HEK293 (cell line): Measurements from ENCODE around the gene ADAMTS4.
"Not testable (repeated sequence)": the region's sequence is repeated elsewhere in the genome, so short reads cannot be mapped to it uniquely, and the experiment has no call there.

Experiments
- CTCF ChIA-PET: fragments of 350-600 bp; formaldehyde crosslinking; extraction: SDS; loops from one replicate; lab custom pipeline; 2021; ENCODE audit warnings: antibody characterized with exemption; lab: Yijun Ruan, JAX
- POLR2A ChIA-PET: fragments of 300-600 bp; formaldehyde crosslinking; extraction: SDS; loops from one replicate; lab custom pipeline; 2020; ENCODE audit warnings: antibody characterized with exemption, inconsistent platforms; lab: Yijun Ruan, JAX
- H3K27ac ChIP-seq: fragments of 200-500 bp; sonication (Bioruptor generic); 2 replicates; pipeline ENCODE4 v1.5.1; 2014; ENCODE audit warnings: low read depth, low read length, control low read depth, inconsistent platforms; ENCODE audit errors: extremely low read depth
- H3K36me3 ChIP-seq, 2 experiments: fragments of 200-500 bp in 1 of 2; sonication (Bioruptor generic) in 1 of 2; 1 replicate in 1 of 2; 2 replicates in 1 of 2; pipeline ENCODE4 v1.5.1; 2014 to 2017; ENCODE audit warnings: inconsistent platforms in 2 of 2, low read length in 2 of 2; ENCODE audit not compliant: control insufficient read depth in 2 of 2, insufficient read depth in 1 of 2
- H3K4me1 ChIP-seq: fragments of 200-500 bp; sonication (Bioruptor generic); 2 replicates; pipeline ENCODE4 v1.5.1; 2014; ENCODE audit warnings: mild to moderate bottlenecking, low read length, inconsistent platforms; ENCODE audit not compliant: control insufficient read depth, insufficient read depth
- H3K4me3 ChIP-seq: 2 replicates; pipeline ENCODE4 v1.5.1; 2011; ENCODE audit warnings: low read depth, mild to moderate bottlenecking, control low read depth, low read length, moderate library complexity
- H3K9me3 ChIP-seq: fragments of 200-500 bp; sonication (Bioruptor generic); 2 replicates; pipeline ENCODE4 v1.5.1; 2014; ENCODE audit warnings: low read depth, low read length, inconsistent platforms; ENCODE audit not compliant: control insufficient read depth, insufficient read depth
- GLIS1 ChIP-seq: fragments of 450-650 bp; formaldehyde crosslinking; IDR thresholded peaks from 2 replicates; pipeline ENCODE4 v1.5.1; 2016; ENCODE audit warnings: missing biosample characterization, missing genetic modification characterization
- HOXD13 ChIP-seq: sonication (generic); formaldehyde crosslinking; IDR thresholded peaks from 2 replicates; pipeline ENCODE4 v1.8.0; 2022; ENCODE audit warnings: missing genetic modification reagents, borderline replicate concordance
- ZBTB10 ChIP-seq: fragments of 450-650 bp; formaldehyde crosslinking; IDR thresholded peaks from 2 replicates; pipeline ENCODE4 v1.5.1; 2016; ENCODE audit warnings: missing biosample characterization, missing genetic modification characterization
- ZBTB8A ChIP-seq: fragments of 450-650 bp; formaldehyde crosslinking; IDR thresholded peaks from 2 replicates; pipeline ENCODE4 v1.5.1; 2016; ENCODE audit warnings: missing biosample characterization, missing genetic modification characterization
- ZFHX2 ChIP-seq: fragments of 450-650 bp; formaldehyde crosslinking; conservative IDR thresholded peaks from 2 replicates; pipeline ENCODE4 v1.5.1; 2016; ENCODE audit warnings: missing biosample characterization, missing genetic modification characterization
- ZNF2 ChIP-seq: fragments of 450-650 bp; formaldehyde crosslinking; IDR thresholded peaks from 2 replicates; pipeline ENCODE4 v1.5.1; 2016; ENCODE audit warnings: missing biosample characterization, missing genetic modification characterization
- ZNF362 ChIP-seq: fragments of 450-650 bp; formaldehyde crosslinking; IDR thresholded peaks from 2 replicates; pipeline ENCODE4 v1.5.1; 2016; ENCODE audit warnings: missing biosample characterization, missing genetic modification characterization
- ZNF404 ChIP-seq: fragments of 450-650 bp; formaldehyde crosslinking; IDR thresholded peaks from 2 replicates; pipeline ENCODE4 v1.5.1; 2017; ENCODE audit warnings: missing biosample characterization, missing genetic modification characterization
- ZNF596 ChIP-seq: fragments of 450-650 bp; IDR thresholded peaks from 2 replicates; pipeline ENCODE4 v1.5.0; 2018; ENCODE audit warnings: missing biosample characterization, mild to moderate bottlenecking, missing genetic modification characterization, moderate library complexity
- ZSCAN18 ChIP-seq: fragments of 450-650 bp; formaldehyde crosslinking; IDR thresholded peaks from 2 replicates; pipeline ENCODE4 v1.5.1; 2016; ENCODE audit warnings: missing biosample characterization, missing genetic modification characterization
- ZXDB ChIP-seq: fragments of 450-650 bp; formaldehyde crosslinking; IDR thresholded peaks from 2 replicates; pipeline ENCODE4 v1.5.1; 2016; ENCODE audit warnings: missing biosample characterization, missing genetic modification characterization

ADAMTS4 gene

GRCh38 chr1:161225178-161225533 is 26.3 kb upstream of the ADAMTS4 start:
- Histone ChIP-seq H3K36me3 (peaks cover 0 to 23% of the 10 kb centered on the region in 2 experiments; a peak in 1 of 3 replicates), H3K4me1 (peaks cover 4% of the 10 kb centered on the region; the same call in 1 of the 2 replicates), H3K27ac (no peak overlapping the region), H3K9me3 (no peaks in the 10 kb centered on the region), H3K4me3 (no peak overlapping the region)
- CTCF ChIA-PET, result interaction anchor here (0.8 to 9.7 kb wide), 22 partner anchors 9 to 167 kb away, joined by 3 to 146 read pairs (median 10); partner anchors contain the start of genes FCER1G, NDUFS2, NR1I3 and PCP4L1
- POLR2A ChIA-PET, result interaction anchor here (0.6 to 1.7 kb wide), 14 partner anchors 9 to 204 kb away, joined by 3 to 22 read pairs (median 7); partner anchors contain the start of genes ADAMTS4, B4GALT3, DEDD and F11R
- no peak for TF ChIP-seq ZNF362
- no peak for TF ChIP-seq GLIS1 (tag by site-specific recombination)
- TF ChIP-seq ZNF404 (tag by site-specific recombination), result no peak
- TF ChIP-seq ZNF596 (tag by site-specific recombination), result 0 out of 2 replicates have a peak, but pooled peaks have one; percentile 22
- TF ChIP-seq, all 188 proteins: peak for 1

GRCh38 chr1:161224695-161225087 is 25.8 kb upstream of the ADAMTS4 start:
- H3K4me3 ChIP-seq, H3K4me1 ChIP-seq, H3K27ac ChIP-seq, H3K9me3 ChIP-seq: not testable (repeated sequence)
- H3K36me3 ChIP-seq, result peaks cover 0 to 19% of the 10 kb centered on the region in 2 experiments; a peak in 1 of 3 replicates
- ChIA-PET POLR2A (interaction anchor here (1.4 to 1.7 kb wide), 2 partner anchors 22 to 26 kb away, joined by 7 to 22 read pairs; partner anchors contain the start of genes ADAMTS4 and NDUFS2), CTCF (interaction anchor here (0.9 to 9.7 kb wide), 7 partner anchors 11 to 158 kb away, joined by 4 to 146 read pairs (median 32); partner anchors contain the start of gene NDUFS2)

GRCh38 chr1:161223805-161224694 is 25.2 kb upstream of the ADAMTS4 start:
- Histone ChIP-seq H3K9me3 (no peaks in the 10 kb centered on the region), H3K4me1 (peaks cover 4% of the 10 kb centered on the region; the same call in 1 of the 2 replicates), H3K4me3 (no peak overlapping the region), H3K36me3 (peaks cover 0 to 12% of the 10 kb centered on the region in 2 experiments; a peak in 1 of 3 replicates), H3K27ac (no peak overlapping the region)
- ChIA-PET CTCF (interaction anchor here (0.7 to 9.7 kb wide), 6 partner anchors 14 to 180 kb away, joined by 3 to 146 read pairs (median 38); partner anchors contain the start of gene NDUFS2), POLR2A (no interaction called here)
- TF ChIP-seq ZBTB10 (tag by site-specific recombination) (no peak), ZNF2 (tag by site-specific recombination) (no peak), ZFHX2 (tag by site-specific recombination) (no peak), ZSCAN18 (tag by site-specific recombination) (no peak), ZBTB8A (tag by site-specific recombination) (no peak), ZXDB (tag by site-specific recombination) (no peak), HOXD13 (CRISPR knock-in tag) (no peak)
